CD4-positive, alpha-beta T cell treated with Interferon alpha-2 for 1 hour (primary cell): ENCODE measurements around the gene PODXL.
A peak's percentile ranks its signal among the peaks of the same experiment; 100 is the strongest.
"Not testable (repeated sequence)": the region's sequence is repeated elsewhere in the genome, so short reads cannot be mapped to it uniquely, and the experiment has no call there.

Source experiments
- DNase-seq, 2 donors: peaks; one replicate each; pipeline ENCODE4 v3.0.0-alpha.2; 2020 to 2022

The PODXL gene

DNA sequence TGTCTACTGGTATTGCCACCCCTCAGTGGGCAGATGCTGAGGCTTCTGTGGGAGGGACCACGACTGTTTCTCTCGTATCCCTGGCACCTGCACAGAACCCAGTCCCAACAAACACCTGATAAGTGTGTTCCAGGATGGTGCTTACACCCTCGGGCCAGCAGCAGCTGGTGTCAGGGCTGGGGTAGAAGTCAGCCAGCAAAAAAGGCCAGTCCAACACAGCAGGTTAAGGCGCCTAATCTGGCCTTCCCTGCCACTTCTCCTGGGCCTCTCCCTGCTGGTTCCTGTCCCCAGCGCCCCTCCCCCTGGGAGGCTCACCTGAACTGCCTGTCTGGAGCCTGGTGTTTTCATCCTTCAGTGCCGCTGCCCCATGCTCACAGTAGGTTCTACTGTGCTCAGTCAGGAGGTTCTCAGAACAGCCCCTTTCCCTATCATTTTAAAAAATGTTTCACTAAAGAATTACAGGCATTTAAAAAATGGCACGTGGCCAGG lies 20.0 kb downstream of the PODXL start:
- DNase-seq, result no peak

- no peak for DNase-seq
Observed at GRCh38 chr7:131533566-131534561, 22.6 kb downstream of the PODXL start.

DNA sequence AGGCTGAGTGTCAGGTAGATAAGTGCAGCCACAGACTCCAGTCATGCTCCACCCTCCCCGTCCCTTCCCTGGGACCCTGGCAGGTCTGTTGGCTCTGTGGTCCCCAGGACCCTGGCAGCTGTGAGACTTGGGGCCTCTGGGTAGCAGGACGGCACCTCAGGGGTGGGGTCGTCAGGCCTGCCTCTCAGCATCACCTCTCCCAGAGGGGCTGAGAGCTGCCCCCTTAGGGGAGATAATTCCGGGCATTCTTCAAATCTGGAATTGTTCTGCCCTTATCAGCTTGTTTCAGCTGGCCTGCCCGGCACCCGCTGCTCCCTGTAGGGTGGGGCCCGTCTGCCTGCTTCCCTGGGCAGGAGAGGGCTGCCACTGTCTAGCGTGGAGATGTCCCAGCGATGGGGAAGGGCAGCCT lies 23.3 kb downstream of the PODXL start:
- no peak for DNase-seq

DNA sequence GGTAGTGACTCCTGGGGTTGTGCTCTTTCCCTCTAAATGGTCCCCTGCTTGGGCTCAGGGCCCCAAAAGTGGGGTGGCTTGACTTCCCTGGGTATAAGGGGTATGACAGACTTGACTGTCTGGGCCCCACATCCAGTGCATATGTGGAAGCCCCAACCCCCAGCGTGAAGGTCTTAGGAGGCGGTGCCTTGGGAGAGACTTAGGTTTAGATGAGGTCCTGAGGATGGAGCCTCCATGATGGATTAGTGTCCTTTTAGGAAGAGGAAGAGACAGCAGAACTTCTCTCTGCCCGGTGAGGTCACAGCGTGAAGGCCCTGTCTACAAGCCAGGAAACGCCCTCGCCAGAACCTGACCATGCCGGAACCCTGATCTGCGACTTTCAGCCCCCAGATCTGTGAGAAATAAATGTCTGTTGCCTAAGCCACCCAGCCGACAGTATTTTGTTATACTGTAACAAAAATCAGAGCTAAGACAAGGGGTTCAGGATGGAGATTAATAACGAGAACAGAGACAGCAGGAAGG lies 23.8 kb downstream of the PODXL start:
- DNase-seq, result no peak

- DNase-seq, result no peak
Observed at GRCh38 chr7:131530137-131530536, 26.3 kb downstream of the PODXL start.

DNA sequence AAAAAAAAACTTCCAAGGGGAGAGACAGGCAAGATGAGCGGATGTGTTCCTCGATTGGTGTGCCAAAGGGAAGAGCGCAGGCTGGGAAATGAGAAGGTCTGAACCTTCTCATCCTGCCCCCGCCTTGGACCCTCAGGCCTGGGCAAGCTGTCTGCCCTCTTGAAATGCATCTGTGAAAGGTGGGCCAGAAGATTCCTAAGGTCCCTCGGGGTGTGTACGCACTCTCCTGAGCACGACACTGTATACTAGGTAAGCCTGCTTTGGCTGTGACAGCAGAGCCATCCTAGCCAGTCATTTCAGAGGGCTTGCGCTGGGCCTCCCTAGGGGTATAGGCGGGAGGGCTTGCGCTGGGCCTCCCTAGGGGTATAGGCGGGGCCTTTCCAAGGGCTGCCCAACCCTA lies 26.8 kb downstream of the PODXL start:
- DNase-seq, result no peak

DNA sequence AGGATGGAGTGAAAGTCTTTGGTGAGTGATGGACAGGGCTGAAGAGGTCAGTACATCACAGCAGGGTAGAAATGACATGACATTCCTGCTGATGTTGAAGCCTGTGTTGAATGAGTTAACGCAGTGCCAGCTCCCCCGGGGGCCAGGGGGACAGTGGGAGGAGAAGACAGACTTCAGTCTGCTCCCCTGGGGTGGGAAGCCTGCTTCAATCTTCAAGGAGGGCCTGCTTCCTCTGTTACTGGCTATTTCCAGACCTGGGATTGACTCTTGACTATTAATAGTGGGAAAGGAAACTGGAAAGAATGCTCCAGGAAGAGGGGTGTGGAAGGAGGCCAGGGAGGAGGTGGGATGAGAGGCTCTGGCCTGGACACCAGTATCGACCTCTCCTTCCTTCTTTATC lies 27.2 kb downstream of the PODXL start:
- DNase-seq, result no peak

DNA sequence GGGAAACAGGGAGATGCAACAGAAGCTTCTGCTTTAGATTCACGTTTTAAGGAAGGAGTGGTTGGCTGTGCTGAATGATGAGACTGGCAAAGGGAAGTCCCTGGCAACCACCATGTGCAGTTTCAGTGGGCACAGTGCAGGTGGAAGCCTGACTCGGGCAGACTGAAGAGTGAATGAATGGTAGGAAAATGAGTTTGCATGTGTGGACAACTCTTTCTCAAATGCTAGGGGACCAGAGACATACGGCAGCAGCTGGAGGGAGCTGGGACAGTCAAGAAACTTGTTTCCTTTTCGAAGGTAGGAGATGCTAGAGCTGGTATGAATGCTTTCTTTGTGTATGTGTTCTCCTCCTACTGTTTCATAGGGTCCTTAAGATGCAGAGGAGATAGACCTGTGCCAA lies 29.0 kb downstream of the PODXL start:
- no peak for DNase-seq

- DNase-seq, result no peak
Observed at GRCh38 chr7:131525820-131526219, 30.6 kb downstream of the PODXL start.

DNA sequence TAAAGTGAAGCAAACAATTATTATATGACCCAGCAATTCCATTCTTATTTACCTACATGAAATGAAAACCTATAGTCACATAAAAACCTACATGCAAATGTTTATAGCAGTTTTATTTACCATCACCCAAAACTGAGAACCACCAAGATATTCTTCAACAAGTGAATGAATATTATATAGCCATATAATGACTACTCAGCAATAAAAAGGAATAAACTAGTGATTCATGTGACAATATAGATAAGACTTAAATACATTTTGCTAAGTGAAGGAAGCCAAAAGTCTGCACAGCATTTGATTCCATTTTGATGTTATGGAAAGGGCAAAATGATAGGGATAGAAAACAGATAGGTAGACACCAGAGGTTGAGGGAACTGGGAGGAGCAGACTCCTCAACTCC lies 31.7 kb downstream of the PODXL start:
- DNase-seq, result no peak

GRCh38 chr7:131524115-131524514 lies 32.3 kb downstream of the PODXL start:
- no peak for DNase-seq

- DNase-seq, result peak in 1 of 2 donors; percentile 45
Observed at GRCh38 chr7:131522325-131522930, 34.0 kb downstream of the PODXL start.

DNA sequence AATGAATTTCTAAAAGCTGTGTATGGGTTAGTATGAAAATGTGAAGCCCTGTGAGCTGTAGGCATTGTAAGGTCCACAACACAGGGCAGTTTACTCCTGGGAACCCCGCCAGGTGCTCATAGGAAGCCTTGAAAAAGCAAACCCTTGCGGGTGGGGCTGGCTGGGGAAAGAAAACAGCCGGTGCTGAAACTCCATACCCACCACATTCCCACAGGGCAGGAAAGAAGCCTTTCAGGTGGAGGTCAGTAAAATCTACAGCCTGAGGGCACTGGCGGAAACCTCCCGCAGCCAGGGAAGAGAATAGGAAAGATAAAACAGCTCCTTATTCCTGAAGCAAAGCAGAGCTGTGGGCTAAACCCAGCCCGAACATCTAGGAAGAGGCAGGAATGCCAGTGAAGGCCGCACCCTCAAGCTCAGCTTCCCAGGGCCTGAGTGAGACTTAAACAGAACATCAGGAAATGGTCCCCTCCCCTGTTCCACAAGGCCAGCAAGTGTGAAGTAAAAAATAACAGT lies 34.7 kb downstream of the PODXL start:
- no peak for DNase-seq

DNA sequence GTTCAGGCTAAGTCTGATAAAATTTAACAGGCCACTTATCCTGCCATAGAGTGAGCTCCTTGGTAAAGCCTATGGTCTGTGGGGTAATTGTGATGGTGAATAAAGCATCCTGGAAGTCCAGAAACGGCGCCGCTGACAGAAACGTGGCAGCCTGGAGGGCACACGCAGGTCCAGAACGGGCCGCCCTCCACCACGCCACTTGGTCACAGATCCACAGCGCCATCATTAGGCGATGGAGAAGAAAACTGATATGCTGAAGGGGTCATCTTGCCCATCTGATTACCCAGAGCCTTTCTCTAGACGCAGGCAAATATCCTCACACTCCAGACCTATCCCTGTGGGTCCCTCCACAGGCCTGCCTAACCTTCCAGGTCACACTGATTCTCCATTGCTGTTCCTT lies 37.8 kb downstream of the PODXL start:
- DNase-seq, result no peak

- DNase-seq, result no peak
Observed at GRCh38 chr7:131517218-131517923, 39.1 kb downstream of the PODXL start.

DNA sequence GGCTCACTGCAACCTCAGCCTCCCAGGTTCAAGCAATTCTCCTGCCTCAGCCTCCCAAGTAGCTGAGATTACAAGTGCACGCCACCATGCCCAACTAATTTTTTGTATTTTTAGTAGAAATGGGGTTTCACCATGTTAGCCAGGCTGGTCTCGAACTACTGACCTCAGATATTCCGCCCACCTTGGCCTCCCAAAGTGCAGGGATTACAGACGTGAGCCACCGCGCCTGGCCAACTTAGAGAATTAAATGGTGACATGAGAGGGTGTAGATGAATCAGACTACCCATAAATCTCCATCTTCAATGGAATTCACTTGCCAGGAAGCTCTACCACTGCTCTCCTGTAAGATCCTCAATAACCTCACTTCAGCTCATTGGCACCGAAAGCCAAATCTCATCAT lies 41.0 kb downstream of the PODXL start:
- not testable (repeated sequence) for DNase-seq

DNA sequence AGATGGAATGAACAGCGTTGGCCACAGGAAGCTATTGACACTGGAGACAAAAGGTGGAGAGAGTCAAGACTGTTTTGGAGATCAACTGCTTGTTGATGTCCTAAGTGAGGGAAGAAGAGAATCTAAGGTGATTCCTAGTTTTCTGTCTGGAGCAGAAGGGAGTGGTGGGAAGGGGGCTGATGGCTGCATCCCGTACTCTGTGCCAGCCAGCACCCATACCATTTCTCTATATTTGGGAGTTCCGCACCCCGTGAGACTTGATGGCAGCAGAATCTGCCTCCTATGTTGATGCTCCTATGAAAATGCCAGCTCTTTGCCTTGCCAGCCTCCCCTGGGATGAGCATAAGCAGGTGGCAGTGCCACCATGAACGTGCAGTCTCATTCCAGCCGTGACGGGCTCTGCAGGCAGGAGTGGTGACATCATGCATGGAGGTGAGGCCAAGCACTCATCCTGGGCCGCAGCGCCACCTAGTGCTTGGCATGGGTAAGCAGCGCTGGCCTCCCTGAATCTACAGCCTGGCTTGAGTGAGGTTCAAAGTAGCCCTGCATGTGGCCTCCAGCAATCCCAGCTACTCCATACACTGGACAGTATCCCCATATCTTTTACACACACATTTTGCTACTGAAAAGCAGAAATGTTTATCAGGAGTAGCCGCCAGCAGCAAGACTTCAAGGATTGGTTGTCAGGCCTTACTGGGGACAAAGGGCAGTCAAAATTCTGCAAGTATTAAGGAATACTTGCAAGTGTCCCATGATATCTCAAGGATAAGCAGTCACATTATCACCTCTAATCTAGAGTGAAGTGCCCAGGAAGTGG lies 43.0 kb downstream of the PODXL start:
- peak; percentile 69 to 74 for DNase-seq

DNA sequence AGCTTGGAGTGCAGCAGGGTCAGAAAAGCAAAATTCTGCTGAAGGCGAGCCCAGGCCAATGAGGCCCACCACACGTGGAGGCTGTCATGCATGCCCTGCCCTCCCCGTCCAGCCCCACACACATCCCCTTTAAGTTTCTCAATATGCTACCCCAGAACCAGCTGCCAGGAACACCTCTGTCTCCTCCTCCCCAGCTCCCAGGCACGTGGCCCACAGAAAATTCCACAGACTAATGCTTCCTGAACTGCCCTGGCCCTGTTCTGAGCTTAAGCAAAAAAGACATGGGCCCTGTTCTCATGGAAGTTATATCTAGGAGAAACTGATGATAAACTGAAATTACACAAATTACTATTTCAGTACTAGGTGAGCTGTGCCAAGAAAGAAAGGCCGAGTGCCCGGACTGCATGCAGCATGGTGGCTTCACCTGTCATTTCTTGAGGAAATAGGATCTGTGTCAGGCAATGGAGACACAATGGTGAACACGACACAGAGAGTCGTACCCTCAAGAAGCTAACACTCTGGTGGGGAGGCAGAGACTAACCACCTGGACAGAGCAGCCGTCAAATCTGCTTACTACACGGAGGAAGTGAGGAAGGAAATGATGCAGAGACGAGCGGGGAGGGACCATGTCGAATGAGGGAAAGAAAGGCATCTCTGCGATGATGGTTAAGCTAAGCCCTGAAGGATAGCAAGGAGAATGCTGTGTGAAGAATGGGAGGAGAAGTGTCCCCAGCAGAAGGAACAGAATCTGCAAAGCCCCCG lies 44.5 kb downstream of the PODXL start:
- DNase-seq, result no peak

DNA sequence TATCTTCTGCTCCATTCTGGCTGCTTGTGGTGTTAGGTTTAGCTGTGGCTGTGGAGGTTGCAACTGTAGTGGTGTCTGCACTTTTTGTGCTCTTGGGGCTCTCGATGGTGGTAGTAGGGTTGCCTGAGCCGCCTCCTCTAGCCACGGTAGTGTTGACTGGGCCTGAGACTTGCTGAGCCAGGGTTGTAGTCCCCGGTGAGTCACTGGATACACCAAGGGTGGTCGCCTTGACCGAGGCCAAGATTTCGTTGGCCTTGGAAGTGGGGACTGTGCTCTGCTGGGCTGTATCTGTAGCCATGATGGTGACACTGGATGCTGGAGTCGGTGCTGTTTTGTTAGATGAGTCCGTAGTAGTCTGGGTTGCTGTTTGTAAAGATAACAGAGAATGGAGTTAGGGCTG lies 45.4 kb downstream of the PODXL start:
- DNase-seq, result no peak

DNA sequence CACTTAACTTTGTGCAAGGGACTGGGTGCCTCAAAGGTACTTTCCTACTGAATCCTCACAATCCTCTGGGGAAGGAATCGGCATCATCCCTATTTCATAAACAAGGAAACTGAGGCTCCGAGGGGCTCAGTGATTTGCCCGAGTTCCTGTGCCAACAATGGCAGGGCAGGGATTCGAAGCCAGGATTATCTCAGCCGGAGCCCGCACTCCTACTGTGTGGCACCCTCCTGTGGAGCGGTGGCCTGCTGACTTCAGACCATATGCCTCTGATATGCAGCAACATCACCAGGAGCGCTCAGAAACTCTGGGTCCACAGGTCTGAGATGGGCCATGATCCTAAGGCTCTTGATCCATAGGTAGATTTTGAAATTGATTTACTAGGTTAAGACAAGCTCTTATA lies 46.6 kb downstream of the PODXL start:
- DNase-seq, result no peak

DNA sequence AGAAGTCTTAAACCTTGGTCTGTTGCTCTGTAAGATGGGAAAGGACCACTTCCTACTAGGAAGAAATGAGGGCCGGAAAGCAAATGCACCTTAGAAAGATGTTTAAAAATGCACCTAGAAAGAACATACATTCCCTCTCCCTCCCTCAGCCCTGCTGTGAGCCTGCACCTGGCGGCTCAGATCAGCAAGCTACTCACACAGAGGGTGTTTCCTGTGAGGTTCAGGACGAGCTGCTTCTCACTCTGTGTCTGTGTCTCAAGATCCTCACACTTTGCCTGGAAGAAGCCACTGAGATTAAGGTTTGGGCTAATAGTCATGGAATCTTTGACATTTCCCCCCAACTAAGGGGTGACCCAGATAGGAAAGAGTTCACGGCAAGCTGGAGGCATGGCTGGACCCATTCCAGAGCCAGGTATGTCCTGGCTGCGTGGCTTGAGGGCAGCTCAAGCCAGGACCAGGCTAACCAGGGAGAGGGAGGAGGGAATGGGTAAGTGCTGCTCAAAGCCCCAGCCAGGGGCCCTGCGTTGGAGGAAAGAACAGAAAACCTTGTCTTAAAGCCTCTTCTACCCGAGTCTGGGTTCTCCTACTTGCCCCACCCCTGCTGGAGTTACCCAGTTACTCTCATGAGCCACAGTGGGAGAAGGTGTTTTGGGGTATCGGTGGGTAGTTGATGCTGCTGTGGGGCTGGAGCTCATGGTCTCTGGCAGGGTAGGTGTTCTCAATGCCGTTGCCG lies 47.5 kb downstream of the PODXL start:
- DNase-seq, result no peak
